Daoy (cell line): ENCODE data around the gene MED22. TPM values are rescaled to one million over a fixed set of nuclear protein-coding genes. Genes with fewer than 3 reads are reported as not detected.
"Not testable (repeated sequence)": the region's sequence is repeated elsewhere in the genome, so short reads cannot be mapped to it uniquely, and the experiment has no call there.

Experiments
- DNase-seq: peaks from one replicate; pipeline ENCODE4 v3.0.0-alpha.2; 2015; ENCODE audit warnings: low read depth
- total RNA-seq: library from RNA; depleted of rRNA; stranded (reverse); fragments of >200 nt; shearing (Covaris generic); gene quantifications from 2 replicates; pipeline ENCODE4 v1.2.3, GENCODE V29; 2014; rRNA removed

MED22 gene
- 22.0 and 28.2 TPM in 2 replicates for total RNA-seq

DNA sequence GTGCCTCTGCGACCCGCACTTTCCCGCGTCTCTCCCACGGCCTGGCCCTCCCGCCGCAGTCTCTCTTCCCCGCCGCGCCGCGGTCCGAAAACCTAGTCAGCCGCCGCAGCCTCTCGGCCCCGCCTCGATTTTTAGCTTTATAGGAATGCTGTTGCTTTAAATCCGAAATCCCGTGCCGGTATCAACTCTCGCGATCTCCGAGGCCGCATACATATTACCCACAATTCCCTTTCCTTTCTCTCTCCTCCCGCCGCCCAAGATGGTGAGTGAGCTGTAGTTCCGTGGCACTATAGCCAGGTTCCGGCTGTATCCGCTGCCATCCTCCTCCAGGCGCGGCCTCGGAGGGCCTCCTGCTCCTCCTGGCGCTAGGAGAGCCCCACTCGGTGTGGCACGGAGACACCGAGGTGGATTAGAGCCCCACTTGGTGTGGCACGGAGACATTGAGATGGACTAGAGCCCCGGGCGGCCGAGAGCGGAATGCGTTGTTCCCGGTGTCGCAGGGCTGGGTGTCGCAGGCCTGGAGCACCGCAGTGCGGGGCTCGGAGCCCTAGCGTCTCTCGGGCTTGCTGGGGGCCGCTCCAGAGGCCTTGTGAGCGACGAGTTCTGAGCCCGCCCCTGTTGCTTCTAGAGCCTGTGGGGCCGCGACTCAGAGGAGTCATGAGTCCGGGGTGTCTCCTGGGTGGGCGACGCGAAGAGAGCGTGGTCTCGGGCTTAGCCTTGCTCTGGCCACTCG, at the start of gene MED22, which contains the start of gene RPL7A:
MED22 (minus strand) TSS at position 147 of the 733 bp plus-strand sequence. CDS start 1,469 bp downstream, outside the sequence.
RPL7A (plus strand) TSS at position 234 of the 733 bp plus-strand sequence; CDS start at position 260, 26 bp downstream.
- DNase-seq, result peak; percentile 96

DNA sequence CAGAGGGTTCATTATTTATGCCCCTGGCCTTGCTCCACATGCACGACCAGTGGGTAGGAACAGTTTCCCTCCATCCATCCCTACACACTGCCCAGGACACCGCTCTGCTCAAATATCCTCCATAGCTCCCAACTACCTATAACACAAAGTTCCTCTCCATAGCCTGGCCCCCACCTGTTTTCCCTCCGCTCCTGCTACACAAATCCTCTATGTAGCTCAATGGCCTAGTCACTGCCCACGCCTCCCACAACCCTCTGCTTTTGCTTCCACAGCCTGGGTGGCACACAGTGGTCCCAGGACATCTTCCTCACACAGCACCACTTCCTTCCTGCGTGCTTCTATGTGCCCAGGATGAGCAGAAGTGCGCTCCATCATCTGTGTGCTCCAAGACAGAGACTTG, 49.4 kb upstream of the MED22 start:
- no peak for DNase-seq

DNA sequence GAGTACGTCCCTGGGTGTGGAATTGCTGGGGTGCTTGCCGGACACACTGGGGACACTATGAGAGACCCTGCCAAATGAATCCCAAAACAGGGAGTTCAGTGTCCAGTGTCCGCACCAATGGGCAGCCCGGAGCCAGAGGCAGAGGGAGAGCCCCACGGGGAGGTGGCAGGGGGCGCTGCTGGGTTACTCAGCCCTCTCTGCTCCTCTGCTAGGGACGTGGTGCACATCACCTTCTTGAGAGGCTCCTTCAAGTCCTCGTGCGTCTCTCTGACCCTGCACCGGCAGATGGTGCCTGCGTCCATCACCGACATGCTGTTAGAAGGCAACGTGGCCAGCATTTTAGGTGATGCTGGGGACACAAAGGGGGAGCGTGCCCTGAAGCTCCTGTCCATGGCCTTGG, 49.0 kb upstream of the MED22 start:
- DNase-seq, result peak; percentile 50

DNA sequence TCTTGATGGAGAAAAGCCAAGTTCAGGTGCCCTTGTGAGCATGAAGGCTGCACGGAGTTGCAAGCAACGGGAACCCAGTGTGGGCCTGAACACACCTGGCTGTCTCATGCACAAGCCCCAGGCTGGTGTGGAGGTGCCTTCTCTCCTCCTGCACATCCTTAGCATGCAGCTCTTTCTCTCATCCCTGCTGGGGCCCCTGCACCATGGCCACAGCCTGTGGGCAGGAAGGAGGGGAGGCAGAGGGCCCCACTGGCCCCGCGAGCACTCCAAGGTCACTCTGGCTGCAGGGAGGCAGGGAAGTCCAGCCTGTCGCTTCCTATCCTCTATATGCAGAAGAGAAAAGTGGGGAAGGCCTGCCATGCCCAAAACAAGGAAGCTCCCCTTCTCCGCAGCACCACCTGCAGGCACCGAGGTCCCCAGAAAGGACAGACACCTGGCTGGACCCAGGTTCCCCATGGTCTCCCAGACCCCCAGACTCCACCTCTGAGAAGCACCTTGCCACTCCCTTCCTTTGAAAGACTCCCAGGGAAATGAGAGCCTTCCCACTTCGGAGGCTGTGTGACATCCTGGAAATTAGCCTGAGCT, 46.8 kb upstream of the MED22 start:
- DNase-seq, result no peak

DNA sequence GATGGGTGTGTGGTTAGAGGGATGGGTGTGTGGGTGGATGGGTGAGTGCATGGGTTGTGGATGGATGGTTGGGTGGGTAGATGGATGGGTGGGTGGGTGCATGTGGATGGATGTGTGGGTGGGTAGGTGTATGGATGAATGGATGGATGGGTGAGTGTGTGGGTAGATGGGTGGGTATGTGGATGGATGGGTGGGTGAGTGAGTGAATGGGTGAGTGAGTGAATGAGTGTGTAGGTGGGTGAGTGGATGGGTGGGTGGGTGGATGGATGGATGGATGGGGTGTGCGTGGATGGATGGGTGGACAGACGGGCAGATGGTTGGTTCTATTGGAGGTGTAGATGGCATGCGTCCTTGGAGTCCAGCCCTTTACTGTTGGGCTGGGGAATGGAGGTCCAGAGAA, 45.5 kb upstream of the MED22 start:
- no peak for DNase-seq

DNA sequence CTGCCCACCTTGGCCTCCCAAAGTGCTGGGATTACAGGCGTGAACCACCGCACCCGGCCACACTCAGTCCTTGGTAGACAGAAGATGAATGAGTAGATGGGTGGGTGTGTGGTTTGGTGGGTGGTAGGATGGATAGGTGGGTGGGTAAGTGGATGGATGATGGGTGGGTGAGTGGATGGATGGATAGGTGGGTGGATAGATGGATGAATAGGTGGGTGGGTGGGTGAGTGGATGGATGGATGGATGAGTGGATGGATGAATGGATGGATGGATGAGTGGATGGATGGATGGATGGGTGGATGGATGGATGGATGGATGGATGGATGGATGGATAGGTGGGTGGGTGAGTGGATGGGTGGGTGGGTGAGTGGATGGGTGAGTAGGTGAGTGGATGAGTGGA, 44.4 kb upstream of the MED22 start:
- not testable (repeated sequence) for DNase-seq

DNA sequence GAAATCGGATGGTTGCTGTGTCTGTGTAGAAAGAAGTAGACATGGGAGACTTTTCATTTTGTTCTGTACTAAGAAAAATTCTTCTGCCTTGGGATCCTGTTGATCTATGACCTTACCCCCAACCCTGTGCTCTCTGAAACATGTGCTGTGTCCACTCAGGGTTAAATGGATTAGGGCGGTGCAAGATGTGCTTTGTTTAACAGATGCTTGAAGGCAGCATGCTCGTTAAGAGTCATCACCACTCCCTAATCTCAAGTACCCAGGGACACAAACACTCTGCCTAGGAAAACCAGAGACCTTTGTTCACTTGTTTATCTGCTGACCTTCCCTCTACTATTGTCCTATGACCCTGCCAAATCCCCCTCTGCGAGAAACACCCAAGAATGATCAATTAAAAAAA, 43.5 kb upstream of the MED22 start:
- not testable (repeated sequence) for DNase-seq

DNA sequence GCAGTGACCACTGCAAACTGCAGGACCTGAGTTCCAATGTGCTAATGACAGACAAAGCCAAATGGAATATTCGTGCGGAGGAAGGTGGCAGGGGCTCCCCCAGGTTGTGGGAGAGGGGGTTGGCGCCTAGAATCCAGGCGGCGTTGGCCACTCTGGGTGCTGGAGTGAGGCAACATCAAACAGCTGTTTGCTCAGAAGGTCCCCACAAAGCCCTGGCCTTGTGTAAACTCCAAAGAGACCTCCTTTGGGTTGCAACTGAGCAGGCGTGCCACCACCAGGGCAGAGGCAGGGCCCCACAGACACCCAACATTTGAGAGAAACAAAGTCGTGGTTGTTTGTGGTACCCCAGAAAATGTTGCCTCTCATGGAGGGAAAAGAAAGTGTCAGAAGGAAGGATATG, 42.8 kb upstream of the MED22 start:
- DNase-seq, result no peak

DNA sequence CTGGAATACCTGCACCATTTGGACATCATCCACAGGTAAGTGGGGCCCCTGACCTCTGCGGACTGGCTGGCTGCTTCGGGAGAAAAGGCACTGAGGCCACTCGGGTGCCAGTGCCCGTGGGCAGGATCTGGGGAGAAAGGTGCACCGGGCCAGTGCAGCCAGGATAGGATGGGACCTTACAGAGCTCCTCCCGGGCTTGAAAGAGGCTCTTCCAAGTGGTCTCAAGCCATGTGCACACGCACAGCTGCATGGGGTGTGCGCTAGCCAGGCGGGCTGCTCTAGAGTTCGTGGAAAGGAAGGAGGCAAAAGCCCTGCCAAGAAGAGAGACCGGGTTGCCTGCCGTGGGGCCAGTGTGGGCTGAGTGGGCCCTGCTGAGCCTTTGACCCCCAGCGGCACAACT, 41.6 kb upstream of the MED22 start:
- no peak for DNase-seq

DNA sequence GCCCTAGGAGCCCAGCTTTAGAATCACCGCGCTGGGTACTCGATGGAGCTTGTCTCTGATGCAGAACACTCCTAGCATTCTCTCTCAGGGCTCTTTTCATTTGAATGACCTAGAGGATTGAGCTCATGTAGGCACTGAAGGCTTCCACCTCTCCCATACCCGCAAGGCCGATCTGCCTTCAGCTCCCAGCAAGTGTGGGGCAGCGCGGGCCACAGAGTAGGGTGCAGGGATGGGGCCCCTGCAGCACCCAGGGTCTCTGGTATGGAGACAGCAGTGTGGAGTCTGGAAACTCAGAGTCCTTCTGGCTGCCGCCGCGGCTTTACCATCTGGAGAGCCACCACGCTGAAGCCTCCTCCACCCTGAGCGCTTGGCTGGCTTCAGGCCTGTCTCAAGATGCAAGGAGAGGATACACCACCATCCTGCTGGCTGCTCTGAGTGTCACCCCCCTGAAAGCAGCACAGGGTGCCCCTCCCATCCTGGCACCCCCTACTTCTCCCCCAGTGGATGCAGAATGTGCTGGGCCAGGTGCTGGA, 41.2 kb upstream of the MED22 start:
- DNase-seq, result no peak

DNA sequence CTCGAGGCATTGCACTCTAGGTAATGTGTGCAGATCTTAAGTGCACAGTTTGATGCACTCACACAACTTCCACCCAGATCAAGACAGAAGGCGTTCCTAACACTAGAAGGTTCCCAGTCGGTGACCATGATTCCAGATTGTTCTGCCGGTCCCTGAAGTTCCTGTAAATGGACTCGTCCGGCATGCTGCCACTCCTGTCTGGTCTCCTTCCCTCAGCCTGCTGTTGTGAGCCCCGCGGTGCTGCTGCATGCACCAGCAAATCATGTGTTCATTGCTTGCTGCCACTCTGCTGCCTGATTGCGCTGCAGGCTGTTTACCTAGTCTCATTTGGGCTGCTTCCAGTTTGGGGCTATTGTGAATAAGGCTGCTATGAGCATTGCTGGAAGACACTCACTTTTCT, 39.7 kb upstream of the MED22 start:
- no peak for DNase-seq

DNA sequence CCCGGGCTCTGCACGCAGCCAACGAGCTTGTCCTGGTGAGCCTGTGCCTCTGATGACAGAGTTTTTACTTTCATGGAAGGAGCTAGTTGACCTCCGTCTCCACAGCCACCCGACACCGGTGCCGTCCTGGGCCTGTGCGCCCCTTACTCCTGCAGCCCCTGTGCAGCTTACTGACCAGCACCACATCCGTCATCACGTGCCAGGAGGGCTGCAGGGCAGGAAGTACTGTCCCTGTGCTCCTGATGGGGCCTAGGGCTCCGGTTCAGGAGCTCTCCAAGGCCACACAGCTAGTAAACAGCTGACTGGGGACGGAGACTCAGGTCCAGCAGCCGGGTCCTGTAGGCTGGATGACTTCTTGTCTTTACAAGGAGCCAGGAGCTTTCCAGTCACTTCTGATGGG, 38.4 kb upstream of the MED22 start:
- DNase-seq, result no peak

DNA sequence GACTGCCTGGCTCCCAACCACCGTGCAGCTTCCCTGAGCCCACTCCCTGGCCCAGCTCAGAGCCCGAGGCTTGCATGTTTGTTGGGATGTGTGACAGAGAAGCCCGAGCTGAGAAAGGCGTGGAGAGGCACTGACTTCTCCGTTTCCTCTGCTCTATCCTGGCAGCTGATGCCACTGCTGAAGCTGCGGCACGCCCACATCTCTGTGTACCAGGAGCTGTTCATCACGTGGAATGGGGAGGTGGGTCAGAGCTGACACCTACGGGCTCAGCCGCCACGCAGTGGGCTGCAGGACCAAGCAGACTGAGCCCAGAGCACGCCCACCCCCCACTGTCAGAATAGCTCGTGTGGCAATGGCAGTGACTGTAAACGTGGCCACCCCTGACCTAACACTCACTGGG, 37.5 kb upstream of the MED22 start:
- DNase-seq, result no peak

DNA sequence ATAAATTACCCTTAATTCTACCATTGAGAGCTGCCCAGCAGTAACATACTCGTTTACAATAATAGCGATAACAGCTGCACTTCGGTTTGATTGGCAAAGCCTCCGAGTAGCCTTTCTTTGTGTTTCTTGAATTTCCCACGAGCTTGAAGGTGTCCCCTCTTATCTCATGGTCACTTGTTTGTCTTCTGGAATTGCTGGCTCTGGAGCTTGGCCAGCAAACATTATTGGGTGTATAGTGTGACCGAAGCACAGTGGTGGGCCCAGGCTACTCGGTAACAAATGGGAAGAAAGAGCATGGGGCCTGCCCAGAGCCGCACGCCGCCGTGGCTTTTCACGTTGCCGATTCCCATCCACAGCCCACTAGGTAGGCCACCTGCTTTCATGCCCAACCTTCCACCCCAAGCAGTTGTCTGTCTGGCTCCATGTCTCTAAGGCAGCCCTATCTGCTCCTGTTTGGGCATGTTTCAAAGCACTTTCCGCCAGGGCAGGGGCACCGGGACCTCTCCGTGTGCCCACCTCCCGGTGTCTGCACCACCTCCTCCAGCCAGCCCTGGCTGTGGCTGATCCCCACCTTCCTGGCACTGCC, 36.9 kb upstream of the MED22 start:
- no peak for DNase-seq

DNA sequence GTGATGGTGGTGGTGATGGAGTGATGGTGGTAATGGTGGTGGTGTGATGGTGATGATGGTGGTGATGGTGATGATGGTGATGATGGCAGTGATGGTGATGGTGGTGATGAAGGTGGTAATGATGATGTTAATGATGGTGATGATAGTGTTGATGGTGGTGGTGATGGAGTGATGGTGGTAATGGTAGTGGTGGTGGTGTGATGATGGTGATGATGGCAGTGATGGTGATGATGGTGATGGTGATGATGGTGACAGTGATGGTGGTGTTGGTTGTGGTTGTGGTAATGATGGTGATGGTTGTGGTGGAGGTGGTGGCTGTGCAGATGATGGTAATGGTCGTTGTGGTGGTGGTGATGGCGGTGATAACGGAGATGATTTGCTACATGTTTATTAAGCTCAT, 35.5 kb upstream of the MED22 start:
- no peak for DNase-seq

DNA sequence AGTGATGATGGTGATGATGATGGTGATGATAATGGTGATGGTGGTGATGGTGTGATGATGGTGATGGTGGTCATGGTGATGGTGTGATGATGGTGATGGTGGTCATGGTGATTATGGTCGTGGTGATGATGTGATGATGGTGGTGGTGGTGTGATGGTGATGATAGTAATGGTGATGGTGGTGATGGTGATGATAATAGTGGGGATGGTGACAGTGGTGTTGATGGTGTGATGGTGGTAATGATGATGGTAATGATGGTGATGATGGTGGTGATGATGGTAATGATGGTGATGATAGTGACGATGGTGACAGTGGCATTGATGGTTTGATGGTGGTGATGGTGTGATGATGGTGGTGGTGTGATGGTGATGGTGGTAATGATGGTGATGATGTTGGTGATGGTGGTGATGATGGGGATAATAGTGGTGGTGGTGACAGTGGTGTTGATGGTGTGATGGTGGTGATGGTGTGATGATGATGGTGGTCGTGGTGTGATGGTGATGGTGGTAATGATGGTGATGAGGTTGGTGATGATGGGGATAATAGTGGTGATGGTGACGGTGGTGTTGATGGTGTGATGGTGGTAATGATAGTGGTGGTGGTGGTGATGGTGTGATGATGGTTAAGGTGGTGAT, 34.7 kb upstream of the MED22 start:
- DNase-seq, result no peak

DNA sequence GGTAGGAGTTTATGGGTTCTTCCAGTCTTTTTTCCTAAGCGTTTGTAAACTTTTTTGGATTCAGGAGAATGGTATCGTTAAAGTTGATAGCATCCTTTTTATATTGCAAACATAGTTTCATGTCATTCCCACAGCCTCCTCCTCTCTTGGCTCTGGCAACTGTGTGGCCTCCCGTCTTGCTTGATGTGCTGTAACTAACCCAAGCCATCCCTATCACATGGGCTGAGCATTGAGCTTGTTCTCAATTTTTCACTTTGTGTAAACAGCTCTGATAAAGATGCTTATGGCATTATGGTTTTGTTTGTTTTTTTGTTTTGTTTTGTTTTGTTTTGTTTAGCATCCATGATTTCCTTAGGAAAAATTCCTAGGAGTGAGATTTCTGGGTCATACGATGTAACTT, 32.8 kb upstream of the MED22 start:
- DNase-seq, result no peak

DNA sequence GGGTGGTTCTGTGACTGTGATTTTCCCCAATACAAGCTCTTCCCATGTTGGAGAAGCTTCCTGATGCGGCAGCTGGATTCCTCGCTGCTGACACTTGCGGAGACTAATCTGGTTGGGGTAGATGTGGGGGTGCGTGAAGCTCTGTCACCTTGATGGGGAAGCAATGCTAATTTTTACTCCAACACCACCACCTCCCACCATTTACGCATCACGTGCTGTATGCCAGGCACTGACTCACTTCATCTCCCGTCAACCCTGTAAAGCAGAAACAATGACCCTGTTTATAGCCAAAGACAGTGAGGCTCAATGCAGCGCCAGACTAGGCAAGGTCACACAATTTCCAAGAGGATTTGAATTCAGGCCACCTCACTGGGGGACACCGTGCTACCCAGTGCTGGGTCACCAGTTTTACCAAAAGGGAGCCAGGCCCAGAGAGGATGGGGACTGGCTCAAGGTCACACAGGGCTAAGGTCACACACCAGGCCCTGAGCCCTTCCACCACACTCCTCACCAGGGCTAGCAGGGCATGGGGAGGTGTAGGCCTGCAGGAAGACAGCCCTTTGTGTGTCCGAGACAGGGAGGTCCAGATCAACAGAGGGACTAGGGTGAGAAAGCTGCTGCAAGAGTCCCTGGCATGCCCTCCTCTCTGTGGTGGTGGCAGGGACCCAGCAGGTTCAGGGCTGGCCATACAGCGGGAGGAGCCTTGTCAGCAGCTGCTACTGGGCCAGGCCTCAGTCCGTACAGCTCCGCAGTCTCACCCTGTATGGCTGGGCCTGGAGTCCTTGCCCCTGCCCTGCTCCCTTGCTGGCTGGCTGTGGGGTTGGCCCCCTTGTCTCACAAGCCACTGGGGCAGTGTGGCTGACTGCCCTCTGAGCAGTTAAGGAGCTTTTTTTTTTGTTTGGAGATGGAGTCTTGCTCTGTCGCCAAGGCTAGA, 31.5 kb upstream of the MED22 start:
- no peak for DNase-seq

DNA sequence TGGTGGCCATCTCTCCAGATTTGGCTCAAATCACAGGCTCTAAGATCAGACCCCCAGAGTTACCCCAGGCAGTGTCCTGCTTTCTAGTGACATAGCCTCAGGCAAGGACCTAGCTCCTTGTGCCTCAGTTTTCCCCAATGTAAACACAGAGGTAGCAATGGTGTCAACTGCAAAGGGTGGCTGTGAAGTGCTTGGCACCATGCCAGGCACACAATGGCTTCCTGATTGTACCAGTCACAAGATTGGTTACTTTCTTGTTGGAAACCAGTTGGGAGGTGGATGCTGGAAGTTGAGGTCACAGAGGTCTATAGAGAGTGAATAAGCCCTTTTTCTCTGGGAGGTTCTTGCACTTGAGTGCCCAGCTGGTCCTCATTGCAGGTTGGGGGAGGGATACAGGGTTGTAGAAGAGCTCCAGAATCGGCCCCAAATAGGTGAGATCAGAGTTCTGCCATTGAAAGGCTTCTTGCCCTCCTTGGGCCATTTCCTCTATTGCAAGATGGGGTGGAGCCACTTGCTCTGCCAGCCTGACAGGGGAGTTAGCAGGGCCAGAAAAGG, 30.6 kb upstream of the MED22 start:
- DNase-seq, result no peak

DNA sequence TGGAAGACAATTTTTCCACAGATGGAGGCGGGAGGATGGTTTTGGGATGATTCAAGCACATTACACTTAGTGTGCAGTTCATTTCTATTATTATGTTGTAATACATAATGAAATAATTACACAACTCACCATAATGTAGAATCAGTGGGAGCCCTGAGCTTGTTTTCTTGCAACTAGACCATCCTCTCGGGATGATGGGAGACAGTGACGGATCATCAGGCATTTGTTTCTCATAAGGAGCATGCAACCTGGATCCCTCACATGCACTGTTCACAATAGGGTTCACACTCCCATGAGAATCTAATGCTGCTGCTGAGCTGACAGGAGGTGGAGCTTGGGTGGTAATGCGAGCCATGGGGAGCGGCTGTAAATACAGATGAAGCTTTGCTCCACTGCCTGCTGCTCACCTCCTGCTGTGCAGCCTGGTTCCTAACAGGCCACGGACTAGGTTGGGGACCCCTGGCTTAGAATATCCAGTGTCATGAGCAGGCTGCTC, 29.8 kb upstream of the MED22 start:
- DNase-seq, result peak; percentile 39

DNA sequence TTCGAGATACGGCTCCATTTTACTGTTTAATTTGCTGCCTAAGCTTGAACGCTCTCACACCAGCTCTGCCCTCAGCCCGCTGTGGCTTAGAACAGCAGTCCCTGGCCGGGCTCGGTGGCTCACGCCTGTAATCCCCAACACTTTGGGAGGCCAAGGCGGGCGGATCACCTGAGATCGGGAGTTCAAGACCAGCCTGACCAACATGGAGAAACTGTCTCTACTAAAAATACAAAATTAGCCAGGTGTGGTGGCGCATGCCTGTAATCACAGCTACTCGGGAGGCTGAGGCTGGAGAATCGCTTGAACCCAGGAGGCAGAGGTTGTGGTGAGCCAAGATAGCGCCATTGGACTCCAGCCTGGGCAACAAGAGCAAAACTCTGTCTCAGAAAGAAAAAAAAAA, 29.3 kb upstream of the MED22 start:
- not testable (repeated sequence) for DNase-seq
